RPMI8226 (cell line): Measurements from ENCODE around the gene TBR1.

Experiments used
- DNase-seq: peaks from one replicate; pipeline ENCODE4 v3.0.0-alpha.2; 2015

Gene TBR1

GRCh38 chr2:161415034-161415986 lies 787 bp upstream of the TBR1 start:
- DNase-seq: no peak

- no peak for DNase-seq
Observed at GRCh38 chr2:161416708-161417437, 776 bp downstream of the TBR1 start.

- no peak for DNase-seq
Observed at GRCh38 chr2:161417438-161418274, 1.6 kb downstream of the TBR1 start.

GRCh38 chr2:161418275-161418714 lies 2.2 kb downstream of the TBR1 start:
- DNase-seq: no peak

GRCh38 chr2:161418715-161419637 lies 2.9 kb downstream of the TBR1 start:
- DNase-seq: peak; percentile 13

- DNase-seq: no peak
Observed at GRCh38 chr2:161419638-161420190, 3.6 kb downstream of the TBR1 start.

- DNase-seq: no peak
Observed at GRCh38 chr2:161420406-161421074, 4.4 kb downstream of the TBR1 start.

- DNase-seq: no peak
Observed at GRCh38 chr2:161421686-161422085, 5.6 kb downstream of the TBR1 start.

- no peak for DNase-seq
Observed at GRCh38 chr2:161422816-161423403, 6.8 kb downstream of the TBR1 start.

GRCh38 chr2:161423421-161424393 lies 7.6 kb downstream of the TBR1 start:
- no peak for DNase-seq

- no peak for DNase-seq
Observed at GRCh38 chr2:161424394-161424769, 8.3 kb downstream of the TBR1 start.

- DNase-seq: peak; percentile 33
Observed at GRCh38 chr2:161424891-161425727, 9.0 kb downstream of the TBR1 start.

GRCh38 chr2:161425728-161426454 lies 9.8 kb downstream of the TBR1 start:
- no peak for DNase-seq

GRCh38 chr2:161426455-161426921 lies 10.4 kb downstream of the TBR1 start:
- DNase-seq: no peak

GRCh38 chr2:161426922-161427663 lies 11.0 kb downstream of the TBR1 start:
- no peak for DNase-seq
